Superior temporal gyrus (tissue), 1 donor: Measurements from ENCODE around the gene MAST4.

Experiments
- DNase-seq: peaks from one replicate; pipeline ENCODE4 v3.0.0-alpha.2; 2016; ENCODE audit errors: extremely low spot score

The MAST4 gene

DNA sequence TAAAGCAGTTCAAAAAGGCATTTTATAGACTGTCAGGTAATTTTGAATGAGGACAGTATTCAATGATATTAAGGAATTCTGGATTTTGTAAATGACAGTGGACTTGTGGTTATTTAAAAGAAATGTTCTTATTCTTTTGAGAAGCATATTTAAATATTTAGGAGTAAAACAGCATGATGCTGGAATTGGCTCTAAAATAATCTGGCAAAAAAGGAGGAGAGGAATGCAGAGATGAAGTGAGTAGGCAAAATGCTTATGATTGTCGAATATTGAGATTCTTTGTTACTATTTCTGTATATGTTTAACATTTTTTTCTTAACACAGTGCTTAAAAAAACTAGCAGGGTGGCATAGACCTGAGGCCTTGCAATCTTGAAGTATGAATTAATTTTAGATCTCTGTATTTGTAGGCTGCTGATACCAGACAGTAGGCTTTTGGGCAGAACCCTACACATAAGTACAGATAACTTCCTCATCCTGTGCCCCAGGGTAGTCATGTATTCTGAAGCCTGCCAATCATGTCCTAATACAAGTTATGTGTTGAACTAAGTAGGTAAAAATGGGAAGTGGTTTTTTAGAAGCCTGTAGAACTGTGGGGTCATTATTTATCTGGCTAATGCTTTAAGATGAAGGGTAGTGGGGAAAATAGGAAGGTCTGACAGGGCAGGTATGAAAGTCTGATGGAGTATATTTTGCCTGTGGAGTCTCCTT is 591.0 kb downstream of the MAST4 start:
- DNase-seq: no peak

DNA sequence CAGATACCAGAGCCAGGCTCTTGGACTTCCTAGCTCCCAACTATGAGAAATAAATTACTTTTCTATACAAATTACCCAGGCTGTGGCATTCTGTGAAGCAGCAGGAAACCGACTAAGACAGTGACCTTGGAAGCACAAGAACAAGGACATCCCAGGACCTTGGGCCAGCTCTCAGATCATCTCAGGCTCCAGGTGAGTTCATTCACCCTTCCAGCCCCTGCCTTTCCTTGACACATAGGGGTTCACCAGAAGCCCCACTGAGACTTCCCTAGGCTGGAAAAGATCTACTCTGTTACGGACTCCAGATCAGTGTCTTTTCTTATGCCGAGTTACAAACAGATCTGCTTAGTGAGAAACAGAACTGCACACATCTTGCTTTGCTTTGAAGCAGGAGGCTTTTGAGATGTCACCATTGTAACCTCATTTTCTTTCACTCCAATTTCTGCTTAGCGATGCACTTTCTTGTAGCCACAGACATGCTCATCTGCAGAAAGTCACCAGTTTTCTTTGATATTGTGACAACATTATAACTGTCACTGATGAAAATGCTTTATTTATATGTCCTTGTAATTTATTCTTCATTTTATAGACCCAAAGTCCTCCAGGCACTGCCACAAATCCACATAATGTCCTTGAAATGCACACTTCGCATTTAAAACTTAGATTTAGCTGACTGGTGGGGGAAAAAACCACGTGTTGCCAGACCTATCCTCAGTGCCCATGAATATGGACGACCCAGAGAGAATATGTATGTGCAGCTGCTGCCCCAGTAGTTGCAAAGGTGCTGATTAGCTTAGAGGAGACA is 592.3 kb downstream of the MAST4 start:
- no peak for DNase-seq

DNA sequence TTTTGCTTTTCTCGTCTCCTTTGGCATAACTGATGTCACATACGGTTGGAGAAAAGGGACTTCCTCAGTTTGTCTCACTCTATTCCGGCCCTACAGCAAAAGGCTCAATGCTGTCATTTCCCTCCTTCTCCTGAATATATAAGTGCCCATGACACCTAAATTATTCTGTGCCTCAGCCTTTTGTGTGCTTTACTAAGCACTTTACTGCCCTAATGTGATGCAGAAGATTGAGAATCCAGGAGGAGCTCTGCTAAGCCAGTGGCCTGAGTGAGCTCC is 592.8 kb downstream of the MAST4 start:
- no peak for DNase-seq

DNA sequence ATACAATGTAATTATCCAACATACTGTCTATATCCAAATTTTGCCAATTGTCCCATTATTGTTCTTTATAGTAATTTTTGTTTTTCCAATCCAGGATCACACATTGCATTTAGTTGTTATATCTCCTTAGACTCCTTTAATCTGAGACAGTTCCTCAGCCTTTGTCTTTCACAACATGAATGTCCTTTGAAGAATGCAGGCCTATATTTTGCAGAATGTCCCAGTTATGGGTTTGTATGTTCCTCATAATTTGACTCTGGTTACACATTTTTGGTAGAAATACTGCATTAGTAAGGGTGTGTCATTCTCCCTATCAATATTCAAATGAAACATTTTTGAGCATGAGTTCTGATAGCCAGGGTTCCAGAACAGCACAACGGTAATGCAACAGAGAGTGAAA is 593.7 kb downstream of the MAST4 start:
- no peak for DNase-seq

DNA sequence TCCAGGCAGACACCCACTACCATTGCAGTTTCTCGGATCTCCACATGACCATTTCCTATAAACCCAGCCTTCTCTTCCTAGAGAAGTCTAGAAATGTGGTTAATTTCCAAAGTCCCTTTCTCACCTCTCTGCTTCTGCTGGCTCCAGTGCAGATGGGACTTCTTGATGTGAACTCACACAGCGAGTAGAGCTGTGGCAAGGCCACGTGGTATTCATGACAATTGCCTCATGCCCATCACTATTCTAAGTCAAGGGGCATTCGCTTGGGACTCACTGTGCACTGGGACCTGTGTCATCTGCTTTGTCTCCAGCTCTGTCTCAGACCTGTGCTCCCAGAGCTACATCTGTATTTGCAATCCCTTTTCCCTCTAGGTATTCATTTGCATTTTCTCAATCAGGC is 594.2 kb downstream of the MAST4 start:
- DNase-seq: no peak

DNA sequence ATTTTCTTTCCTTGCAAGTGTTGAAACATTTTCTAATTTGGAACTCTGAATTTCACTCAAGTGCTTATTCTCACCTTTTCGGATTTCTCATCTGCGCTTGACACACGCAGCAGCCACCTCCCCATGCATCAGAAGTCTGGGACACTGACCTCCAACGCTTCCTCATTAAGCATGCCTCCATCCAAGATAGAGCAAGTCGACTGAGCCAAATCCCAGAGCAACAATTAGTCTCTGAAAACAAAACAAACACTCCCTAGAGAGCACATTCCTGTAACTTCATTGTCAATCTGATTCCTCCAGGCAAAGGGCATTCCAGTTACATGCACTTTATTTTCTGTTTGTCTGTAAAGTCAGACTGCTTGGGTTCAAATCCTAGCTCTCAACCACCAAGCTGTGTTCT is 594.7 kb downstream of the MAST4 start:
- no peak for DNase-seq

DNA sequence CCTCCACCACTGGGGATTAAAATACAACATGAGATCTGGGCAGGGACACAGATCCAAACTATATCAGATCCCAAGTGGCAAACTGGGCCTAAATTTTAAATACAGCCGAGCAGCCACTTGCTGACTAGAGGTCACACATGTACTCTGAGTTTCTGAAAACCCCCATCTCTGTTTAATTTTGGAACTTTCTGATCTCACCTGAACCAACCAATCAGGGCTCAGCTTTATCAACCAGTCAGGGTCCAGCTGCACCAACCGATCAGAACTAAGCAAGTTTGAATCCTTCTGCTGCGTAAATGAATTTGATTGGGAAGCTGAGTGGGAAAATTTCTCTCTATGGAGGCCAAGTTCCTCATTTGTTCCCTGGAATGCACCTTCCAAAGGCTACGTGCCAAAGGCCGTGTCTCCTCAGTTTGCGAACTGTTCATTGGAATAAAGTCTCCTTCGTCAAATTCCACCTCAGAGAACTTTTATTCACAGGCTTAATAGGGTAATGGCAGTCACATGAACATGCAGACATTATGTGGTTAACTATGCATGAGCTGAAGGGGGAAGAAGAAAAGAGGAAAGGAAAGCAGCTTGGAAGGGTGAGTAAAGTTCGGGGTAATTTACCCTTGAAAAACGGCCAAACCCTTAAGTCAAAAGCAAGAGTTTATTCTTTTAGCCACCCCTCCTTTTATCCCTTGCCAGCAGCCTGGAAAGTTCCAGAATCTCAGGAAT is 596.7 kb downstream of the MAST4 start:
- peak; percentile 53 for DNase-seq

DNA sequence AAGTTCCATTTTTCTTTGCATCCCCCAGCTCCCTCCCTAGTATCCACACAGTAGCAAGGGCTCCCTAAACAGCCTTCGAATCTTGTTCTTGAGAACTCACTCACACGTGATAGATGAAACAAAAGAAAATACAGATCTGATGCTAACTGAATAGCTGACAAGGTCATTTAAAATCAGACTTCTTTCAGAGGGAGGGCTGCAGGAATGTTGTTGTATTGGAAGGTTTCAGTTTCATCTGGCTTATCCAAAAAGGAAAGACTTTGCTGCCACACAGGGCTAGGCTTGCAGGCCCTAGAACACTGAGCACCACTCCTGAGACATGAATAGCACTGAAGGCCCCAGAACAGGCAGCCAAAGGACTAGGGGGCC is 597.2 kb downstream of the MAST4 start:
- no peak for DNase-seq

DNA sequence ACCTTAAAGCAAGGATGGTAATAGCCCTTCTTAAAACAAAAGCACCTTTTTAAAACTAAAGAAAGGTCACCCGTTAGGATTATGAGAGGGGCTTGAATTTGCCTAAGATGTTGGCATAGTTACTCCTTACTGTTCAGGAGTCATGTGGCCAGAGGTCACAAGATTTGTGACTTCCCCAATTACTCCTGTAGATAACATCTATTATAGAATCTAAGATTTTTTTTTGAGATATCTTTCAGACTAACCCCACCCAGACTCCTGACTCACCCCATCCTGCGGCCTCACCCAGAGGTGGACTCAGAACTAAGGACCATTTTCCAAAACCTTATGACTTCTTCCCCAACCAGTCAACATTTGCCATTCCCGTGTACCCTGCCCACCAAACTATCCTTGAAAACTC is 598.0 kb downstream of the MAST4 start:
- no peak for DNase-seq

DNA sequence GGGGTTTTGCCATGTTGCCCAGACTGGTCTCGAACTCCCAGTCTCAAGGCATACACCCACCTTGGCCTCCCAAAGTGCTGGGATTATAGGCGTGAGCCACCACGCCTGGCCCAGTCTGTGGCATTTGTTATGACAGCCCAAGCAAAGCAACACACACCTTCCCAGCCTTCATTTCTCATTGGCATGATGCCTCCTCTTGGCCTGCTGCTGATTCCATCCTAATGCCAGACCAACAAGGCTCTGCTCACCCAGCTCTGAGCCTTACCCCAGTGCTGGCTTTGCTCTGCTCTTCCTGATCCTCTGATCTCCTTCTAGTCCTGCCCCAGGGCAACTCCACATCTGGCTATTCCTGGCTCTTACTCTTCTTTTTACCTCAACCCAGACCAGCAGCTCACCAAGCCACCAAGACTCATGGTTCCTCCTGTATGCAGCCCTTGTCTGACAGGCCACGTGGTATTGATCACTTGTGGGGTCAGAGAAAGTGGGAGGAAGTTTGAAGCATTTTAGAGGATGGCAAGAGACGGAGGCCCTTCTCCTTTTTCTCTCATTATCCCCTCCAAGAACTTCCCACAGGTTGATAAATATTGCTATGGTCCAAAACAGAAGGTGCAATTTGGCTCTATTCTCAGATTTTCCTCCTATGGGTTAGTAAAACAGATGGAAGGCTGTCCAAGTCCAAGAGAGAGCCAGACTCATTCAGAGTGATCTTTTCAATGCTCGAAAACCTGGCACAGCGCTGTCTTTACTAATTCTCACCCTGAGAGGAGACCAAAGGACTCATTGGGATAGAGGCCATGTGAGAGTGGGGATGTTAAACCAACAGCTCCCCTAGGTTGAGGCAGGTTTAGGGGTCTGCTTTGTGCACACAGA is 599.4 kb downstream of the MAST4 start:
- DNase-seq: no peak

DNA sequence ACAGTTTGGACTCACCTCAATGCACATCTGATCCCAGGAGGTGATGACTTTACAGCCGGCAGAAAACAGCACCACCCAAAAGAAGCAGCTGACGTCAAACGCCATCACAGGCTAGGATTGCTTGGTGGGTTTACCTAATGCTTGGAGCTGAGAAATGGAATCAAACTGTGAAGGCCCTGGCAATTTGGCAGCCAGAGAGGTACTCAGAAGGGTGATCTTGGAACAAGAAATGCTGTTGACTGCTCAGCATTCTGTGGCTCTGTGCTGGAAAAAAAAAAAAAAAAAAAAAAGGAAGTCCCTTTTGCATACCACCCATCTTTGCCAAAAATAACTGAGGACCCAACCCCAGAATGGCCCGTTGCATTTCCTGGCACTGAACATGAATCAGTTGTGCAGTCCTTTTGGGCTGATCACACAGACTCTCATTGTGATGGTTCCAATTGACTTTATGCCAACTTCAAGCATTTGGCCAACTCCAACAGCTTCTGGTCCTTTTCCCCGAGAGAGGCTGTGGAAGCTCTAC is 600.4 kb downstream of the MAST4 start, which contains the start of gene CD180:
TSS of gene CD180 (minus strand) at position 263 of the 523 bp plus-strand sequence. CDS start at position 105, 158 bp downstream.
- DNase-seq: peak; percentile 92

DNA sequence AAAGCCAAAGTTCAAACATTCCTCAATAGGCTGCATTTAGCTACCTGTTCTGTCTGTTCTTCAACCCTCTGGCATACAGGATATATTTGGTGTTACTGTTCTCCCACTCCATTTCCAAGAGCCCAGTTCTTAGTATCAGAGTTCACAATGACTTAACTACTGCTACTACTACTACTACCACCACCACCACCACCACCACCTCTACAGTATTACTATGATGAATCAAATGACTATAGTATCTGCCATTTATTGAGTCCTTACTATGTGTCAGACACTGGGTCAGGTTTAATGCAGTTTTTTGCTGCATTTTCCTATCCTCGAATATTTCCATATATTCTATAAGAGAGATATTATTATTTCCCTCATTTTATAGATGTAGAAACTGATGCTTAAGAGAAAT is 601.3 kb downstream of the MAST4 start:
- no peak for DNase-seq

DNA sequence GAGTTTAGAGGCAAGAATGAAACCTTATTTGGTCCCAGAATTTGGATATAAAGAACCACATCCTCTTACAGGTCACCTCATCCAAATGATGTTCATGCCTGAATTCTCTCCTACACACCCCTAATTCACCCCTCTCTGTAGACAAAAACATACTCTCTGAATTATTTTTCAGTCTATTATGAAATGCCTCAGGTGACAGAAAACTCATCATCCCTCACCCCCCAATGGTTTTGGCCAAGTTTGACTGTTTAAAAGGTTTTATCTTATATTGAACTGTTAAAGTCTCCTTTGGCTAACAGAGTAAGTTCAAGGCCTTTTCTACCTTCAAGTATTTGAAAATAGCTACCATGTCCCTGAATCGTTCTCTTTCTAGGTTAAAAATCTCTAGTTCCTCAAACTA is 602.7 kb downstream of the MAST4 start:
- no peak for DNase-seq

DNA sequence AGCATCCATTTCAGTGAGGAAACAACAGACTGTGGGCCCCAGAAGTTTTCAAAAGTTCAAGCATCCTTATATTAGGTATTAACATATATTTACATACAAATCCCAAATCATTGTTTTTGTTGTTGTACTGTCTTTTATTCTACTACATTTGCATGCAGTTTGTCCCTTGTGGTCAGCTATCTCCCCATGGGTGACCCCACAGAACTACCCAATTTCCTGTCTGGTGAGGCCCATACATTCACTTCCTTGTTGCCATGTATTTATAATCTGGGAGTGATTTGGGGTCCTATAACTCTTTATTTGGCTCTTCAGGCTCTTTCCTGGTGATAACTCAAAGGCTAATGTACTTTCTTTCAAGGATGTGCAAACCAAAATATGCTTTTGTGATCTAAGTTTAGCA is 603.7 kb downstream of the MAST4 start:
- no peak for DNase-seq

DNA sequence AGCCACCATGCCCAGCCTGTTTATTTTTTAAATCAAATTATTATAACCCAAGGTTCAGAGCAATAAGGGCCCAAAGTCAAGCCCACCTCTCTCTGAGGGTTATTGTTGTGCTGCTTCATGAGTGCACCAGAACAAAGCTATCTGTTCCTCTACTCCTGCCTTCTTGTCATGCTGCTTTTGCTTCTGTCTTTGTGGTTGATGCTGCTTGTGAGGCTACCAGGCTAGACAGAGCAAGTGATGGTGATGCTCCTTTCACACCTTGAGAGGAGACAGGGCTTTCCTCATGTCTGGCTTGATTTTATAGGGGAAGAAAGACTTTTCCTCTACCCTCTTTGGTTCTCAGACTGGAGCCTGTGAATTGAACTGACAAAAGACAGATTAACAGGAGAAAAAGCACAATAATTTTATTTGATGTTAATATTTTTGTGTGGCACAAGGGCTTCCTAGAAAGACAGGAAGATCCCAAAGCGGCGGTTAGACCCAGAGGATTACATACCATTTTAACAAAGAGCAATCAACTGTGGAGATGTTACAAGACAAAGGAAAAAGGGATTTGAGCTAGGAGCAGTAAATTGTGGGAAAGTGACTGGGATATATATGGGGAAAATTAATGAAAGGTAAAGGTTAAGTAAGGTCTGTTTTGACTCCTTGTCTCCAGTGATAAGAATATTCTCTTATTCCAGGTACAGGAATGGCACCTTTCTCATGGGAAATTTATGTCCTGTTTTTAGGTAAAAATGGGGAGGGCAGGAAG is 604.8 kb downstream of the MAST4 start:
- no peak for DNase-seq

DNA sequence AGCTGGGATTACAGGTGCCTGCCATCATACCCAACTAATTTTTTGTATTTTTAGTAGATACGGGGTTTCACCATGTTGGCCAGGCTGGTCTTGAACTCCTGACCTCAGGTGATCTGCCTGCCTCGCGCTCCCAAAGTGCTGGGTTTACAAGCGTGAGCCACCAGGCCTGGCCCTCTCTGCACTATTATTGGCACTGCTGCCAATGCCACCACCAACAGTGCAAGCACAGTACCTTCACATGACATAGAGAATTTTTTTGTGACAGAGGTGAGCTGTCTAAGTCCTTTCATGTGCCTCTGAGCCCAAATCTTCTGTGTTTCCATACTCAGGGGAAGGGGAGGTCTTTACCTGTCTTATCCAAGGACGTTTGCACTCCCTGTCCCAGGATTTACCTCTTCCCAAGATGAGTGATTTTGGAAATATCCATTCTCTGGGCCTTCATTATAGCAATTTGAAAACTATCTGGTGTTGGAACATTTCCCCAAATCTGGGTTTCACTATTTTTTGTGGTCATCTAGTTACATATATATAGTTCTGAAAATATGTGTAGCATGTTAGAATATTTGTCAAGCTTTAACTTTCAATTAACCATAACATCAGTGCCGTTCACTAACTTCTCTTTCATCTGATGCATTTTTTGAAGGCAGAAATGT is 605.8 kb downstream of the MAST4 start:
- DNase-seq: no peak

DNA sequence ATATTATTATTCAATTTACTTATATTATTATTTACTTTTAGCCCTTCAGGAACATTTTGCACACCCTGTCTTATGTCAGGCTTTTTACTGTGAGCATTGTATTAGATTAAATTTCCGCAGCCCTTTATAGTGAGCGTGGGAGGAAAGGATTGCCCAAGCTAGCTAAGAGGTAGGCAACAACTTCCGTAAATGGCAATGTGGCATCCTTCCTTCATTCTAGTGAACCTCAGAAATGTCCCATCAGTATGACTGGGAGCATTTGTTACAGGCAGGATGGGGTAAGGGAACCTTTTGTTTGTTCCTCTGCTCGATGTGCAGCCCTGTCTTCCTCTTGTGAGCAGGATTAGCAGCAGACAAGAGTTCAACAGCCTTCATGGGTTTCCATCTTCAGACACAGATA is 606.6 kb downstream of the MAST4 start:
- no peak for DNase-seq

DNA sequence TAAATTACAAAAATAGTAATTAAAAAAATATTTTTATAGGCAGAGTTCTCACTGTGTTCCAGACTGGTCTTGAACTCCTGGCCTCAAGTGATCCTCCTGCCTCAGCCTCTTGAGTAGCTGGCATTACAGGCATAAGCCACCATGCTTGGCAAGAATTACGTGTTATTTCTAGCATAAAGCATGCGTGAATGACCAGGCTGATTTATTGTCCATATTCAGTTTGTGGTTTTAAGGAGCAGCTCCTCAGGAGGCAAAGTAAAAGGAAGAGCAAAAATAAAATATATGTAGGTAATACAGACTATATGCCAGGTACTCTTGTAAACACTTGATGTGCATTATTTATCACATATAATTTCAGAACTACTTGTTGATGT is 607.5 kb downstream of the MAST4 start:
- no peak for DNase-seq

DNA sequence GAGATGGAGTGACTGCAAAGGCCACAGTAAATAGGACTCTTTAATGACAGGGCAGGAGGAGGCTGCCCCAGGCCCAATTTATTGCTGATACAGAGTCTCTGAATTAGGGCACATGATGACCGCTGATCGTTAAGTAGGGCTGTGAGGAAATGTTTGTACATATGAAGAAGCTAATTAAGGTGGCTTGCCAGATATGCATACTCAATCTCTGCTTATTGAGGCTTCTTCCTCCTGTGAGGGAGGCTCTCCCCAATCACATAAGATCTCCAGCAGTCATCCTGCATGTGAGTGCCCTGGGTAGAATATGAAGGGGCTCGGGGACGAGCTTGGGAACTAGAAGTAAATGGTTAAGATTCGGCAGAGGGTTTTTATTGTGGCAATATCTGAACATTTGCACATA is 608.6 kb downstream of the MAST4 start:
- no peak for DNase-seq

DNA sequence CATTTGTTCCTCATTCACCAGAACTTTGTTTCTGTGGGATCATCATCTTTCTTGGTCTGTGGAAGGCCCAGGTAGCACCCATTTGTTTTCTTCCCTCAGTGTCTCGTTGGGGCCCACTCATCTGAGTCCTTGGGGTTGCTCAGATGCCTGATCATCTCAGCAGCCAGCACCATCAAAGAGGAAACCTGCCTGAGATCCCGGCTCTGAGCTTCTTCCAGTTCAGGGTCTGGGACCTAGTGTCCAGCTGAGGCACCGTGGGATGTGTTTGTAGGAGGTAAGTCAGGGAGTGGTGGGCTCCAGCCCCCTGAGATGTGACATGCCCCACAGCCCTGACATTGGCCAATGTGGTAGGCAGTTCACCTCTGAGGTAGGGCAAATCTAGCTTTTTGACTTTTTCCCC is 609.8 kb downstream of the MAST4 start:
- no peak for DNase-seq

DNA sequence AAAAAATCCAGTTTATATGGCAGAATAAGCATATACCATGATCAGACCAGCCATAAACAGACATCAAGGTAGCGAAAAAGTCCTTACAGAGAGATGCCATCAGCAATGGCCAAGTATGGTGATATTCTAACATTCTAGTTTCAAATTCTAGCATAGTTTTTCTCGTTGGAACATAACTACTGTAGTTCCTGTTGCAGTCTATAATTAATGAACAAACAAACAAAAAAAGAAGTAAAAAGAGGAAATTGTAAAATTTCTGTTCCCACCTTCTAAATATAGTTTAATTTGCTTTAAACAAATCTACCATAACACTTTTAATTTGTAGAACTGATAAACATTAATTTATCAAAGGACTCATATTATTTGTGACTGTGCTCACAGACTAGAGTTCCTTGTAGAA is 610.3 kb downstream of the MAST4 start:
- no peak for DNase-seq
